Measurements from ENCODE around the gene MEMO1. TPM values are rescaled to one million over a fixed set of nuclear protein-coding genes. Genes with fewer than 3 reads are reported as not detected.

The MEMO1 gene
- polyA plus RNA-seq, 1 donor (not counting 4 experiments of a cell fraction or from before 2014, with no cell fraction given): 125 TPM

DNA sequence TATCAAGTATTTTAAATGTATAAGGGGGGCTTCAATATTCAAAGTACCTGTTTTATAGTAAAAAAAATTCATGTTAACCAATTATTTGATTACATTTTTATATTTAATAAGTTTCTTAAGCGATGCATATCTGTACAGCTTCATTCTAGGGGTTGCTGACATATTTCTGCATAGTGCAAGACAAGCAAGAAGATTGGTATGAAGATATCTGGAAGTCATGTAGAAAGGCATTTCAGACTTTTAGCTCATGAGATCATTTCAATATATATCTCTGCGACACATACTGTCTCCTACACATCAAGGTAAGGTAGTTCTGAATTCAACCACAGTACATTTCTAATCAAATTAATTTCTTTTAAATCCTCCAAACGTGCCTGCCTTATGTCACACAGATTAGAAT lies 73.1 kb downstream of the MEMO1 start:
- no peak overlapping the region for H3K27ac ChIP-seq (ENCODE audit: control insufficient read depth, insufficient read depth, low read length)
- H4K20me1 ChIP-seq (ENCODE audit: control insufficient read depth, extremely low read depth, insufficient read depth, low read length): peaks cover 9% of the 10 kb centered on the region
- TF ChIP-seq EZH2 (IDR thresholded peaks at IDR 0.05; ENCODE audit: low read length): no peak
- TF ChIP-seq, protein P1, sequence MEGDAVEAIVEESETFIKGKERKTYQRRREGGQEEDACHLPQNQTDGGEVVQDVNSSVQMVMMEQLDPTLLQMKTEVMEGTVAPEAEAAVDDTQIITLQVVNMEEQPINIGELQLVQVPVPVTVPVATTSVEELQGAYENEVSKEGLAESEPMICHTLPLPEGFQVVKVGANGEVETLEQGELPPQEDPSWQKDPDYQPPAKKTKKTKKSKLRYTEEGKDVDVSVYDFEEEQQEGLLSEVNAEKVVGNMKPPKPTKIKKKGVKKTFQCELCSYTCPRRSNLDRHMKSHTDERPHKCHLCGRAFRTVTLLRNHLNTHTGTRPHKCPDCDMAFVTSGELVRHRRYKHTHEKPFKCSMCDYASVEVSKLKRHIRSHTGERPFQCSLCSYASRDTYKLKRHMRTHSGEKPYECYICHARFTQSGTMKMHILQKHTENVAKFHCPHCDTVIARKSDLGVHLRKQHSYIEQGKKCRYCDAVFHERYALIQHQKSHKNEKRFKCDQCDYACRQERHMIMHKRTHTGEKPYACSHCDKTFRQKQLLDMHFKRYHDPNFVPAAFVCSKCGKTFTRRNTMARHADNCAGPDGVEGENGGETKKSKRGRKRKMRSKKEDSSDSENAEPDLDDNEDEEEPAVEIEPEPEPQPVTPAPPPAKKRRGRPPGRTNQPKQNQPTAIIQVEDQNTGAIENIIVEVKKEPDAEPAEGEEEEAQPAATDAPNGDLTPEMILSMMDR (optimal IDR thresholded peaks at IDR 0.05 in 1 of 3, IDR thresholded peaks at IDR 0.05 in 1 of 3, conservative IDR thresholded peaks at IDR 0.05 in 1 of 3; ENCODE audit: extremely low read depth in 1 of 3, insufficient read depth in 2 of 3, low read length in 3 of 3): no peak
- no peak for DNase-seq (ENCODE audit: low read depth, low spot score)
- H3K9me1 ChIP-seq (ENCODE audit: control insufficient read depth, extremely low read depth, insufficient read depth, low read length): peaks cover 8% of the 10 kb centered on the region
- no peaks in the 10 kb centered on the region for H3K9me3 ChIP-seq (ENCODE audit: control insufficient read depth, low read depth, low read length)
- no peak overlapping the region for H3K4me3 ChIP-seq (ENCODE audit: control insufficient read depth in 2 of 3, extremely low read depth in 1 of 3, insufficient read depth in 2 of 3, low read depth in 1 of 3, low read length in 3 of 3)
- dilution Hi-C loops (cut with MboI; ENCODE audit: extremely low pct_ligation_motif_present, low sequenced_read_pairs): no loop called here
- no peak overlapping the region for H3K9ac ChIP-seq (ENCODE audit: control insufficient read depth, extremely low read depth, insufficient read depth, low read length)
- no peak overlapping the region for H3K4me2 ChIP-seq (ENCODE audit: control insufficient read depth, extremely low read depth, insufficient read depth, low read depth, low read length)
- peaks cover 60% of the 10 kb centered on the region for H3K79me2 ChIP-seq (ENCODE audit: control insufficient read depth, insufficient read depth, low read length)
- peaks cover 21% of the 10 kb centered on the region for H3K4me1 ChIP-seq (ENCODE audit: control insufficient read depth, extremely low read depth, insufficient read depth, low read length)
- no peak for FAIRE-seq
- H3K36me3 ChIP-seq (ENCODE audit: control insufficient read depth in 2 of 2, extremely low read depth in 1 of 2, insufficient read depth in 2 of 2, low read length in 2 of 2): peaks cover 0 to 3% of the 10 kb centered on the region in 2 experiments
- no peak overlapping the region for H2AFZ ChIP-seq (ENCODE audit: control insufficient read depth, low read length)
- no peaks in the 10 kb centered on the region for H3K27me3 ChIP-seq (ENCODE audit: control insufficient read depth, extremely low read depth, insufficient read depth, low read length)

GRCh38 chr2:31935370-31935769 lies 75.4 kb downstream of the MEMO1 start:
- dilution Hi-C loops (cut with MboI; ENCODE audit: extremely low pct_ligation_motif_present, low sequenced_read_pairs): no loop called here
- no peak overlapping the region for H3K27ac ChIP-seq (ENCODE audit: control insufficient read depth, insufficient read depth, low read length)
- FAIRE-seq (no peak), DNase-seq (ENCODE audit: low read depth, low spot score) (no peak)
- H2AFZ ChIP-seq (ENCODE audit: control insufficient read depth, low read length): no peak overlapping the region
- no peaks in the 10 kb centered on the region for H3K9me3 ChIP-seq (ENCODE audit: control insufficient read depth, low read depth, low read length)
- H3K4me2 ChIP-seq (ENCODE audit: control insufficient read depth, extremely low read depth, insufficient read depth, low read depth, low read length): no peak overlapping the region
- peaks cover 3% of the 10 kb centered on the region for H3K9me1 ChIP-seq (ENCODE audit: control insufficient read depth, extremely low read depth, insufficient read depth, low read length)
- H3K79me2 ChIP-seq (ENCODE audit: control insufficient read depth, insufficient read depth, low read length): peaks cover 64% of the 10 kb centered on the region
- no peaks in the 10 kb centered on the region for H4K20me1 ChIP-seq (ENCODE audit: control insufficient read depth, extremely low read depth, insufficient read depth, low read length)
- no peaks in the 10 kb centered on the region for H3K27me3 ChIP-seq (ENCODE audit: control insufficient read depth, extremely low read depth, insufficient read depth, low read length)
- TF ChIP-seq, protein P1 (optimal IDR thresholded peaks at IDR 0.05 in 1 of 3, IDR thresholded peaks at IDR 0.05 in 1 of 3, conservative IDR thresholded peaks at IDR 0.05 in 1 of 3; ENCODE audit: extremely low read depth in 1 of 3, insufficient read depth in 2 of 3, low read length in 3 of 3): no peak
- TF ChIP-seq EZH2 (IDR thresholded peaks at IDR 0.05; ENCODE audit: low read length): no peak
- H3K4me3 ChIP-seq (ENCODE audit: control insufficient read depth in 2 of 3, extremely low read depth in 1 of 3, insufficient read depth in 2 of 3, low read depth in 1 of 3, low read length in 3 of 3): no peak overlapping the region
- no peak overlapping the region for H3K9ac ChIP-seq (ENCODE audit: control insufficient read depth, extremely low read depth, insufficient read depth, low read length)
- H3K4me1 ChIP-seq (ENCODE audit: control insufficient read depth, extremely low read depth, insufficient read depth, low read length): peaks cover 6% of the 10 kb centered on the region
- H3K36me3 ChIP-seq (ENCODE audit: control insufficient read depth in 2 of 2, extremely low read depth in 1 of 2, insufficient read depth in 2 of 2, low read length in 2 of 2): peaks cover 0 to 6% of the 10 kb centered on the region in 2 experiments

Data from keratinocyte (primary cell).